GM21528 (cell line): ENCODE data around the gene DUSP16.

Experiments used
- ATAC-seq: cut with Tn5 transposase; IDR thresholded peaks from one replicate; pipeline ENCODE4 v1.9.1; 2021; ENCODE audit warnings: mild to moderate bottlenecking, moderate library complexity; ENCODE audit not compliant: unreplicated experiment, low FRiP score

The DUSP16 gene

GRCh38 chr12:12550277-12550676, 12.4 kb downstream of the DUSP16 start:
- ATAC-seq: no peak

- no peak for ATAC-seq
Observed at GRCh38 chr12:12549426-12549825, 13.2 kb downstream of the DUSP16 start.

- ATAC-seq: no peak
Observed at GRCh38 chr12:12548713-12549112, 13.9 kb downstream of the DUSP16 start.

GRCh38 chr12:12546314-12546772, 16.3 kb downstream of the DUSP16 start:
- no peak for ATAC-seq

GRCh38 chr12:12543959-12544358, 18.7 kb downstream of the DUSP16 start:
- ATAC-seq: no peak

- ATAC-seq: no peak
Observed at GRCh38 chr12:12542964-12543363, 19.7 kb downstream of the DUSP16 start.

GRCh38 chr12:12542286-12542685, 20.4 kb downstream of the DUSP16 start:
- ATAC-seq: no peak

GRCh38 chr12:12541782-12542181, 20.9 kb downstream of the DUSP16 start:
- no peak for ATAC-seq

- ATAC-seq: no peak
Observed at GRCh38 chr12:12540261-12541013, 22.2 kb downstream of the DUSP16 start.

- ATAC-seq: no peak
Observed at GRCh38 chr12:12539028-12539810, 23.4 kb downstream of the DUSP16 start.

GRCh38 chr12:12538535-12538934, 24.1 kb downstream of the DUSP16 start:
- no peak for ATAC-seq

GRCh38 chr12:12537421-12537820, 25.2 kb downstream of the DUSP16 start:
- no peak for ATAC-seq

GRCh38 chr12:12534975-12535374, 27.7 kb downstream of the DUSP16 start:
- ATAC-seq: no peak

GRCh38 chr12:12534166-12534866, 28.3 kb downstream of the DUSP16 start:
- ATAC-seq: no peak

- ATAC-seq: no peak
Observed at GRCh38 chr12:12533238-12533829, 29.3 kb downstream of the DUSP16 start.

GRCh38 chr12:12531194-12531593, 31.5 kb downstream of the DUSP16 start:
- ATAC-seq: no peak

GRCh38 chr12:12529783-12530421, 32.8 kb downstream of the DUSP16 start:
- no peak for ATAC-seq

GRCh38 chr12:12528361-12529270, 34.0 kb downstream of the DUSP16 start:
- ATAC-seq: no peak

GRCh38 chr12:12527820-12528296, 34.8 kb downstream of the DUSP16 start:
- no peak for ATAC-seq
